GM18511 (cell line): Measurements from ENCODE around the gene NOD1.

Source experiments
- ATAC-seq: cut with Tn5 transposase; IDR thresholded peaks from one replicate; pipeline ENCODE4 v1.9.1; 2021; ENCODE audit warnings: mild to moderate bottlenecking, moderate library complexity; ENCODE audit not compliant: unreplicated experiment

Gene NOD1

GRCh38 chr7:30471205-30471604 lies 7.4 kb downstream of the NOD1 start:
- ATAC-seq = no peak

- ATAC-seq = no peak
Observed at GRCh38 chr7:30470771-30471170, 7.8 kb downstream of the NOD1 start.

- no peak for ATAC-seq
Observed at GRCh38 chr7:30470163-30470770, 8.3 kb downstream of the NOD1 start.

GRCh38 chr7:30469303-30469702 lies 9.3 kb downstream of the NOD1 start:
- ATAC-seq = no peak

GRCh38 chr7:30468791-30469190 lies 9.8 kb downstream of the NOD1 start:
- ATAC-seq = no peak

- no peak for ATAC-seq
Observed at GRCh38 chr7:30468041-30468440, 10.5 kb downstream of the NOD1 start.

DNA sequence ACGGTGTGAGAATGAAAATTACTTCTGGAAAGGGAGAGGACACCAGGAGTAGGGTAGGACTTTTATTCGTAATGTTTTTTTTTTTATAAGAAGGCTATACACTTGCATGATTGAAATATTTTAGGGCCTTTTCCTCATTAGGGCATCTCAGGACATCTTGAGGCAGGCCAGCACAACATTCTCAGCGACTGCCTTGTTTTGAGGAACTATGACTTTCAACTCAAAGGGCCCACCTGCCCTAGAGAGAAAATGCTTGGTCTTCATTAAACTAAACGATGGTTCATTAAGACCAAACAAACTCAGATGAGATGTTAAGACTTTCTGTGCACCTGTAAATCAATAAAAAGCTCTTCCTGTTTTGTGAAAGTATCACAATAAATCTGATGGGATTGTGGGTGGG lies 11.3 kb downstream of the NOD1 start:
- no peak for ATAC-seq

- ATAC-seq = no peak
Observed at GRCh38 chr7:30466266-30466665, 12.3 kb downstream of the NOD1 start.

DNA sequence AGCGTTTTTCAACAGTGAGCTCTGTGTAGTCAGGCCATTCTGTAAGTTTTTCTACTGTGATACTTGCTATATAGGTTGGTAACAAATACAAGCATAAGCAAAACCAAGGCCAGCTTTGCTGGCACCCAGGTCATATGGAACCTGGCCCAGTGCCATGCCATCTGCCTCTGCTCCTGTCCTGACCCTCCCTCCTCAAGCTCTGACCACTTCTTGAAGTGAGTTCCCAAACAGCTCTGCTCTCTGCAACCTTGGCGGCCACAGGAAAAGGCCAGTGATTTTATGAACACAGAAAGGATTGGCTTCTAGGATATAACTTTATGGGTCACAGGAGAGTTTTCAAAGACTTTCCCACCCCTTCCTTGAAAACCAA lies 12.8 kb downstream of the NOD1 start:
- no peak for ATAC-seq

- ATAC-seq = no peak
Observed at GRCh38 chr7:30465046-30465810, 13.4 kb downstream of the NOD1 start.

DNA sequence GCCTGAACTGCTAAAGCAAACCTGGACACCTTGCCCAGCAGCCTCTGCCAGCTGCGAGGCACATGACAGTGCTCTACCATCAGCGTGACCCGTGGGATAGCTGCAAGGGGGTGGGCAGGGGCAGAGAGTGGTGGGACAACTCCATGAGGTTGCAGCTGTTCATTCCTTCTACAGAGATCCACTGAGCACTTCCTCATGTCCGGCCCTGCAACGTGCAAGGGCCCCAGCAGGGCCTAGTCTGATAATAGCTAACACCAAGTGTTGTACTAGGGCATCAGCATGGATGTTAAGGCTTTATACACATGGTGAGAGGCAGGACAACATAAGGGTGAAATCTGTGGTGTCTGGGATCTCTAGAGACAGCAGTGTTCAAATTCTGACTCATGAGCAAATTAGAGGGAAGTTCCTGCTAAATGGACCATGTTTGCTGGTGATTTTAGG lies 14.3 kb downstream of the NOD1 start:
- ATAC-seq = peak; percentile 55

DNA sequence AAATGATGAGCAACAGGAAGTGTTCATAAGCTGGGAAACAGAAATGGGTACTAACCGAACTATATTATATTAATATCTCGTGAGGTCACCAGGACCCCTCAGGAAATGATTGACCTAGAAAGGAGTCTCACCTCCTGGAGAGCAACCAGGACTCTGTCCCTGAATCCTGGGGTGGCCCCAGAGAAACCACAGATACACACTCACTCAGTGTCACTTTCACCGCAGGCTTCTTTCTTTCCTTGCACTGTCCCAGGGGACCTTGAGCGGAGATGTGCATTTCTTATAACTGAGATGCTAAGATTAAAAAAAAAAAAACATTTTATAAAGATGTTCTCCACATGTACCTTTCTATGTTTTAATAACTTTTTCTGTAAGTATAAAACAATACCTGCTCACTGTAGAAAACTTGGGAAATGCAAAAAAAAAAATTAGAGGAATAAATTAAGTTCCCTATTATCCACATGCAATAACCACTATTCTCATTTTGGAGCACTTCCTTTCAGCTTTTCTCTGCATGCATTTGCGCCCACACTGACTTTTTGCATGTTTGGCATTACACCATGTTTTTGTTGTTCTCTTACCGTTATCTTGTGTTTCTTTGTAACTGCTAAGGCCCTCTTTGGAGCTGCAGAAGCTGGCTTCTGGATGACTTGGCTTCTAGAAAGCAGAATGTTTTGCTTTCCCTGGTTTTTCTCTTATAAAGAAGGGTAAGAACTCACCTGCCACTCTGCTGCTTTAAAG lies 15.0 kb downstream of the NOD1 start:
- peak; percentile 75 for ATAC-seq

- no peak for ATAC-seq
Observed at GRCh38 chr7:30462179-30462578, 16.4 kb downstream of the NOD1 start.

DNA sequence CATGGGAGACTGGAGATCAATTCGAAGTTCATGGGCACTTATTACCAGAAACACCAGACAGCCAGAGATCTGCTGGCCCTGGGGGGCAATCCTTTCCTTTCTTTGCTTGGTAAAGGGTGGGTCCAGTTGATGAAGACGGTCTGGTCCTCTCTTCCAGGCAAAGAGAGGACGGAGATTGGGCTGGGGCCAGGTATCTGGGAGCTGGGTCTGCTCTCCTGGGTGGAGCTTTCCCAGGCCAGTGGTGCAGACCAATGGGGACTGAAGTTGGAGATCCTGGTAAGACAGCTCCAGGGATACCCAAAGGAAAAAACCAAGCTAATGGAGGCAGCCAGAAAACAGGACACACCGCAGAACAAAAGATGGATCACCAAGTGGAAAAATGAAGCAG lies 18.3 kb downstream of the NOD1 start:
- ATAC-seq = no peak

- ATAC-seq = no peak
Observed at GRCh38 chr7:30459591-30460245, 18.9 kb downstream of the NOD1 start.

- no peak for ATAC-seq
Observed at GRCh38 chr7:30458311-30458710, 20.3 kb downstream of the NOD1 start.

- no peak for ATAC-seq
Observed at GRCh38 chr7:30453921-30454320, 24.7 kb downstream of the NOD1 start.

DNA sequence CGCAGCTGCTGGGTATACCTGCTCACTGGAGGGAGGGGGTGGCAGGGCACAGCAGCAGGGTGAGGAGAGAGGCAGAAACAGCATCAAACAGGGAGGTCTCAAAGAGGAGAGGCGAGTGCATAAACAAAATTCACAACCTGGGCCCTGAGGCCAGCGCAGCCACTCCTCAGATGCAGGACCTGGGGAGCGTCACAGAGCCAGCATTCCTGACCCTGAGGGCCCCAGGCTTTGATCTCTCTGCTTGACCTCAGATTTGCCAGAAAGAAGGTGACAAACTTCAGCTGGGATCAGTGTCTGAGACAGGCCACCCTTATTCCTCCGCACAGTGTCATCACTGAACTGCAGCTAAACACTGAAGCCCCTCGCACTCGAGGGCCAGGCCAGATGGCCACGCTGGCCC lies 25.6 kb downstream of the NOD1 start:
- no peak for ATAC-seq

GRCh38 chr7:30452280-30452930 lies 26.2 kb downstream of the NOD1 start:
- ATAC-seq = no peak

GRCh38 chr7:30451539-30452279 lies 26.9 kb downstream of the NOD1 start:
- no peak for ATAC-seq
